ENCODE data around the gene ECSIT. TPM values are rescaled to one million over a fixed set of nuclear protein-coding genes. Genes with fewer than 3 reads are reported as not detected.
A peak's percentile ranks its signal among the peaks of the same experiment; 100 is the strongest.
"Not testable (repeated sequence)": the region's sequence is repeated elsewhere in the genome, so short reads cannot be mapped to it uniquely, and the experiment has no call there.

Gene ECSIT
- total RNA-seq, 1 donor from 2014 or later: 27.5 TPM

- TF ChIP-seq CTCF (IDR thresholded peaks at IDR 0.05): no peak
- Histone ChIP-seq H3K4me3 (no peak overlapping the region), H3K4me1 (no peaks in the 10 kb centered on the region), H3K36me3 (no peaks in the 10 kb centered on the region), H3K27ac (no peak overlapping the region), H3K27me3 (no peaks in the 10 kb centered on the region), H3K9me3 (no peaks in the 10 kb centered on the region)
- intact Hi-C loops (cut with DNase I): no loop called here
- no peak for DNase-seq (ENCODE audit: low spot score in 2 of 2)
These were observed 41.1 kb upstream of the ECSIT start for GRCh38 chr19:11570039-11570462.

GRCh38 chr19:11566164-11566563, 37.2 kb upstream of the ECSIT start:
- no peak overlapping the region for H3K27ac ChIP-seq
- DNase-seq (ENCODE audit: low spot score in 2 of 2): no peak
- no peaks in the 10 kb centered on the region for H3K36me3 ChIP-seq
- intact Hi-C loops (cut with DNase I): no loop called here
- no peaks in the 10 kb centered on the region for H3K4me1 ChIP-seq
- no peaks in the 10 kb centered on the region for H3K9me3 ChIP-seq
- TF ChIP-seq CTCF (IDR thresholded peaks at IDR 0.05): no peak
- no peak overlapping the region for H3K4me3 ChIP-seq
- H3K27me3 ChIP-seq: no peaks in the 10 kb centered on the region

- H3K27me3 ChIP-seq; H3K36me3 ChIP-seq; H3K9me3 ChIP-seq; H3K4me3 ChIP-seq; H3K4me1 ChIP-seq; DNase-seq (ENCODE audit: low spot score in 2 of 2); intact Hi-C loops (cut with DNase I); H3K27ac ChIP-seq: not testable (repeated sequence)
These were observed 36.7 kb upstream of the ECSIT start for GRCh38 chr19:11565649-11565980.

- H3K36me3 ChIP-seq; H3K27ac ChIP-seq; H3K27me3 ChIP-seq; H3K4me3 ChIP-seq; H3K9me3 ChIP-seq; DNase-seq (ENCODE audit: low spot score in 2 of 2): not testable (repeated sequence)
- intact Hi-C loops (cut with DNase I): loop anchor here (5.0 kb wide), 1 partner anchor 33 kb away; the partner anchor contains the start of gene ZNF627
- H3K4me1 ChIP-seq: peaks cover 0 to 11% of the 10 kb centered on the region in 2 donors
These were observed 35.3 kb upstream of the ECSIT start for GRCh38 chr19:11564082-11564807.

- H3K36me3 ChIP-seq: no peaks in the 10 kb centered on the region
- no peaks in the 10 kb centered on the region for H3K9me3 ChIP-seq
- H3K27ac ChIP-seq: no peak overlapping the region
- H3K4me1 ChIP-seq: peaks cover under 1 to 11% of the 10 kb centered on the region in 2 donors
- H3K4me3 ChIP-seq: no peak overlapping the region
- DNase-seq (ENCODE audit: low spot score in 2 of 2): no peak
- no peaks in the 10 kb centered on the region for H3K27me3 ChIP-seq
- intact Hi-C loops (cut with DNase I): loop anchor here (5.0 kb wide), 1 partner anchor 34 kb away; the partner anchor contains the start of gene ZNF627
- TF ChIP-seq CTCF (IDR thresholded peaks at IDR 0.05): no peak
These were observed 34.6 kb upstream of the ECSIT start for GRCh38 chr19:11563532-11563931.

- H3K9me3 ChIP-seq: no peaks in the 10 kb centered on the region
- TF ChIP-seq CTCF (IDR thresholded peaks at IDR 0.05): peak; percentile 34 to 48 (median 38)
- H3K4me3 ChIP-seq: no peak overlapping the region
These were observed 31.6 kb upstream of the ECSIT start for GRCh38 chr19:11560404-11561051.

More at GRCh38 chr19:11560404-11561051, 31.6 kb upstream of the ECSIT start:
- intact Hi-C loops (cut with DNase I): loop anchor here (5.0 kb wide), 1 partner anchor 37 kb away; the partner anchor contains the start of gene ZNF627
- Histone ChIP-seq H3K36me3 (no peaks in the 10 kb centered on the region), H3K4me1 (peaks cover 7 to 25% of the 10 kb centered on the region in 2 donors), H3K27me3 (no peaks in the 10 kb centered on the region), H3K27ac (no peak overlapping the region)
- no peak for DNase-seq (ENCODE audit: low spot score in 2 of 2)
